ENCODE data around the gene ST7.

Gene ST7

DNA sequence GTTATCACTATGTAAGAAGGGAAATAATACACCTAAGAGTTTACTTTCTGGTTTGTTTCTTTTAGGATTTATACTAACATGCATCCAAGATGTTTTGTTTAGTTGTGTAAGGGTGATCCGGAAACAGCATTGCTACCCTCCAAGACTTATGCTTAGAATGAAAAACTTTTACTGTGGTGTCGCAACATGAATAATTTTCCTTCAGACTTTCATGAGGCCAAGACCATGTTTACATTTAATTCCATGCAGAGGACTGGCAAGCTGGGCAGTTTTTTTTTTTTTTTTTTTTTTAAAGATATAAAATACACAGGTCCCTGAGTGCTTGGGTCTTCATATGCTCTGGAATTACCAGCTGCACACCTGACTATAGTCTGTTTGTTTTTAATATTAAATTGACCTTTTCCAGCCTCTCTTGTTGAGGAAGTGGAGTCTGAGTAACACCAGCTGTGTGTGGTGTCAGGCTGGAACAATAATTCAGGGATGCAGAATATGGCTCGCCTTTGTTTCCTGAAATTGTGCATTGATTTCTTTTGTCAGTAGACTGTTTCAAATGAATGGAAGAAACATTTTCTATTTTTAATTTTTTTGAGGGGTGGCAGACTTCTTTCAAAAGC lies 81.7 kb downstream of the ST7 start:
- DNase-seq, result no peak

DNA sequence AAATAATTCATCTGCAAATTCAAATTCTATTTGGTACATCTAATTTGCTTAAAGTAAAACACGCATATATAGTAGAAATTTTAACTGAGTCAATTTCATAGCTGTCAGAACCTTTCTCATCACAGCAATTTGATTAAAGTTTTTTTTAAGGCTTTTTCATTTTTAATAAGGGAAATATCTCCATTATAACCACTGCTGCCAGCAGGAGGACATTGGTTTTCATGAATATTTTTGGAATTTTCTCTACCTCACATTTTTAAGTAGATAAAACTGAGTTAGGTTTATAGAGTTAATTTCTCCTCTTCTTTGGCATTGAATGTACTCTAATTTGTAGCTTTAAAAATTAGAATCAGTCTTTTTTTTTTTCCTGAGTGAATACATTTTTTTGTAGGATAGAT lies 82.2 kb downstream of the ST7 start:
- no peak for DNase-seq

DNA sequence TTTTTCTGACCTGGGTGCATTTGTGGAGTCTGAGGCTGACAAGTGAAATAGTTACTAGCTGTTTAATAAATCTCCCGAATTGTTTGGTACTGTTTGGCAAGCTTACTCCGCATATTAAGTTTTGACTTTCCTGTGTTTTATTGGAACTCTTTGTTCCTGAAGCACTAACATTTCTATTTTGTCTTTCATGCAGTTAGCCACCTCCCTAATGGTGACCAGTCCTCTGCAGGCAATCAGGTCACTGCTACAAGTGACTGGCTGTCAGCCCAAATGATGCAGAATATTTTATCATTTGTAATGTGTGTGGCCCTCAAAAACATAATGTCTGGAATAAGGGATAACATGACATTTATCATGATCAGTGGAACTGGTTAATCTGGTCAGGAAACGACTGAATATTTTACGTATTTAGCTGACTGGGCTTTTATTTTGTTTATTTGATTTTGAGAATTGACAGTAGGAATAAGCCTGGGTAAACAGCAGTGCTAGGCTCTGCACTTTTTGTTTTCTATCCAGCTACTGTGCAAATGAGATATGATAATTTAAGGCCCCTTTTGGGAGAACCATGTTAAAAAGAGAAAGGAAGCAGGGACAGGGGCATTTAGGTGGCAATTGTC lies 82.9 kb downstream of the ST7 start:
- DNase-seq, result peak; percentile 24

DNA sequence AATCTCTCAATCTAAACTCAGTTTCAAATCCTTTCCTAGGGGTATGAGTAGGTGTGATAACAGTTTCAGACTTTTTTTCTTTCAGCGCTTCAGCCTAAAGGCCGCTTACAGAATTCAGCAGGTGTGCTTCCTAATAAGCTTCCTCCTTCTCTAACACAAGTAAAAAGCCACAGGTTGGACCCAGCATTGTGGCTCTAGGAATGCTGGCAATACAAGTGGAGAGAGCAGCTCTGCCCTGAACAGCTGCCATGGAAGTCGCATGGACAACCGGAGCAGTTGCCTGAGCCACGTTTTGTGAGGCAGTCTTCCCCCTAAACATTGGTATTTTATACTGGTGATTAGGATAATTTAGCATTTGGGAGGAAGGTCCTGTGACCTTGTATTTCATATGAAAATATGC lies 83.5 kb downstream of the ST7 start:
- no peak for DNase-seq

DNA sequence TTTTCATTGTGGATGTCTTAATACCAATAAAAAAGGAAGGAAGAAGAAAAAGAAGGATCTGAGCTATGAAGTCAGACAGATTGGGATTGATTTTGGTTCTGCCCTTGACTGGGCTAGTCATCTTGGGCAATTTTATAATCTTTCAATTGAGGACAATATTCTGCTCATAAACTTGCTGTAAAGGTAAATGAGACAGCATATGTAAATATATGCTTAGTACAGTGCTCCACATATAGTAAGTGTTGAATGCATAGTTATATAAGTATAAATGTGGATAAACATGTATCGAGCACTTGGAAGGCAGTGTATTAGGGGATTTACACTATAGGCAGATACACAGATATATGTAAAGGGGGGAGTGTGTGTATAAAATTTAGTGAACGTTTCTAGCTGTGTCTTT lies 85.1 kb downstream of the ST7 start:
- DNase-seq, result no peak

DNA sequence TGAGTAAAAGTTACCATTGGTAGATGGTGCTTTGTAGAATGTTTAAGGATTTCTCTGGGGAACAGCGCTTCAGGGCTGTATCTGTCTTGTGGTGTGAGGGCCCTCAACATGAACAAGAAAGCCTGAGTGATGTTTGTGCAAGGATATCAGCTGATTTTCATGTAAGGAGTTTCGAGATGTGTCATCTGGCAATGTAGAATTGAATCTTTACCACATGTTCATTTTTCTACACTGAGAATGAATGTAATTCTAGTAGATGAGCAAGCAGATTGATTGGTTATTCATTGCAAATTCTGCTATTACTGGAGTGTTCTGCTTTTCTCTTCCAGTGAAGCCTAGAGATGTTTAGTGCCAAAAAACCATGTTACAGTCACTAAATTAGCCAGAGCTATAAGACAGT lies 87.7 kb downstream of the ST7 start:
- DNase-seq, result no peak

DNA sequence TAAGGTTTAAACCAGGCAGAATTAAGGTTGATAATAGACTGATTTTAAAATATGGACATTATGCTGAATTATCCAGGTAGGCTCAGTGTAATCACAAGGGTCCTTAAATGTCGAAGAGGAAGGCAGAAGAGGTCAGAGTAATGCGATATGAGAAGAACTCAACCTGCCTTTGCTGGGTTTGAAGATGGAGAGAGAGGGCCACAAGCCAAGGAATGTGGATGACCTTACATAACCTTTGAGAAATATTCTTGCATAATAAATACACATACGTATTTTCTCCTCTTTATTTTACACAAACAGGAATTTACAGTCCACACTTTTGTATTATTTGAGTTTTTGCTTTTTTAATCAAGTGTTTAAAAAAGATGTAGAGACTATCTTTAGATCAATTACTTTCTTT lies 88.5 kb downstream of the ST7 start:
- no peak for DNase-seq

DNA sequence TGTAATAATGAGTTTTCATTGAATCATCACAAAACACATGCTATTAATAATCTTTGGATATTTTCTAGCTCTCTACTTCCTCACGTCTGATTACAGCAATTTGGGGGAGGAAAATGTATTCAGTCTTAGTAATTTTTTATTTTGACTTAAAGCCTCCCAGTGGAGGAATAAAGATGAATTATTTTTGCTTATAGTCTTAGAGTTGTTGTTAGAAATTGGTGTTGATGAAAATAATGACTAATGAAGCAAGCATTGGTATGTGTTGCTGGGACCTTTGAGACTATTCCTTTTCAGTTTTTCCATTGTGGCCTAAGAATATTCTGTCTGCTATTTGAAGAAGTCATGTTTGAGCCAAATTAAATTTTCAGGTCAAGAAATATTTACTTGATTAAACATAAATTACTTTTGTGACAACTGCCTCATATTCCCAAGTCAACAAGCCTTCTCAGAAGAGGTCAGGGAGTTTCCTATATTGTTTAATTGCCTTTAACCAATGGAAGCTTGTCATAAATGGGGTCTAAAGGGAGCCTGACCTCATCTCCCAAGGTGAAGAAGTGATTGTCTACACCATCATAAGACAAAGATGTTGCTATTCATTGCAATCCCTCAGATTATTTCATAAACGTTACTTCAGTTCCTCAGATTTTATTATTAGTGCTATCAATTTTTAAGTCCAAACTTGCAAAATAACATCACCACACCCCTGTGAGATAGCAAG lies 90.0 kb downstream of the ST7 start:
- no peak for DNase-seq

DNA sequence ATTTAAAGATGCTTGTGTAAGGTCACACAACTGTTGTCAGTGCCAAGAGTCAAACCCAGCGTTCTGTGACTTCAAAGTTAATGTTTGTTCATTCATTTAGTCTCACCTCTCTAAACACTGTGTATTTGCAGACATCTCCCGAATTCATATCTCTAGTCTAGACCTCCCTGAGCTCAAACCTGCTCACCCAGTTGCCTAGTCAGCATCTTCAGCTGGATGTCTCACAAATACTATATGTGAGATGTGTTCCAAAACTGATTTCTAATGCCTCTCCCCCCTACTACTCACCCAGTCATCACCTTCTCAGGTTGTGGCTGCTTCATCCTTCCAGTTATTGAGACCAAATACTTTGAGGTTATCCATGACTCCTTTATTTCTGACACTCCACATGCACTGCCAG lies 91.4 kb downstream of the ST7 start:
- no peak for DNase-seq

DNA sequence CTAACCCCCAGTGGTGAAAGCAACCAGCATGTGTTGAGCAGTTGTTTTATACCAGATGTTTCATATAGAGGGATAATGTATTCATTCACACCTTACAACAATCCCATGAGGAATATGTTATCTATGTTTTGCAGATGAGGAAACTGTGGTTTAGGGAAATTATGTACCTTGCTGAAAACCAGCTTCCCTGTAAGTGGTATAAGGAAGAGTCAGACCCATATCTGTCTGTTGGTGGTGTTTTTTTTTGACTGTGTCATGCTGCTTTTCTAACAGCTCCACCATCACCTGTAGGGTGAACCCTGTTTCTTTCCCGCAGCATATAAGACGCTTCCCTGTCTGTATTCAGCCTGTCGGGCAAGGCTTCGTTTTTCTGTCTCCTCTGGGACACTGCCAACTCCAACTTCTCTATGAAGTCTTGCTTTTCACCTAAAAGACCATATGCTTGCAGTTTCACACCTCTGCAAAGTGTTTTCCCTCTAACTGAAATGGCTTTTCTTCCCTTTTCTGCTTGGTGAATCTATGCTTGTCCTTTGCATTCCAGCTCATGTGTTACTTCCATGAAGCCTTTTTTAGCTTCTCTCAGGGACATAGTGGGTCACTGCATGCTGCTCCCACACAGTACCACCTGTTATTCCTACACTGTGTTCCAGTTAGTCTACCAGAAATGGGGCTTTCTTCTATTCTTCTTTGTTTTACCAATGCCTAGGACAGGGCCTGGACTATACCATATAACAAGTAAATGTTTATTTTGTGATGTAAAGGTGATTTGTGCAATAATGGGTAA lies 92.8 kb downstream of the ST7 start:
- DNase-seq, result no peak

DNA sequence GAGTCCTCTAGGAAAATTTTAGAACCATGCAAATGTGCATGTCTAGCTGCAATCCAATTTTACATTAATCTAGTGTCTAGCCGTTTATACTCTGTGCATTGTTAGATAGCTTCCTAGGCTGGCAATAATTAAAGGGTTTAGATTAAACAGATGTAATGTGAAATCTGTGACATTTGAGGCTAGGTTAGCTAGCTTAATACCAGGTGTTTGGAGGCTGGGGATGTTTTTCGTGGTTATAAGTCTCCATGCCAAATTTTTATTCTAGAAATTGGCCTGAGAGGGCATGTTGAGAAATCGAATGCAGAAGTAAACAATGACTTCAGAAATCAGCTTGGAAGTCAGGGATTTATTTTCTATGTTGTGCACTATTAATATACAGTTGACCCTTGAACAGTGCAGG lies 94.2 kb downstream of the ST7 start:
- no peak for DNase-seq

DNA sequence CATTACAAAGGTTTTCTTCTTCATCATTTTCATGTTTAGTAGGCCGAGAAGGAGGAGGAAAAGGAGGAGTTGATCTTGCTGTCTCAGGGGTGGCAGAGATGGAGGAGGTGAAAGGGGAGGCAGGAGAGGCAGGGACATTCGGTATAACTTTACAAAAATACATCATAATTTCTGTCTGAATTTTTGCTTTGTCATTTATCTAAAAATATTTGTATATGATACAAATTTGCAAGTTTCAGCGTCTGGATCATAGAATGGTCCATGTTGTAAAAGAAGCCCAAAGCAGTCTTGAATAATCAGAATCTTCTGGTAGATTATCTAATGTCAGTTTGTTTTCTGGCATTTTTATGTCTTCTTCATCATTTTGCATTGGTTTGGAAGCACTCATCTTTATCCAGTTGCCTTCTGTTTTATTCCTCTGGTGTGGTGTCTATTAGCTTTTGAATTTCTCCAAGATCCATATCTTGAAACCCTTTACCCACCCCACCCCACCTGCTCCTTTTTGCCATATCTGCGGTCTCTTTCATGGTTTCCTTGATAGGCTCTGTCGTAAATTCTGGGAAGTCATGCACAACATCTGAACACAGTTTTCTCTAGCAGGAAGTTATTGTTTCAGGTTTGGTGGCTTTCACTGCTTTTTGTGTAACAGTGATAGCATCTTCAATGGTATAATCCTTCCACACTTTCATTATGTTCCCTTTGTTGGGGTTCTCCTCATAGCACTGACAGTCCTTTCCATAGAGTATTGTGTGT lies 95.0 kb downstream of the ST7 start:
- peak; percentile 67 for DNase-seq

DNA sequence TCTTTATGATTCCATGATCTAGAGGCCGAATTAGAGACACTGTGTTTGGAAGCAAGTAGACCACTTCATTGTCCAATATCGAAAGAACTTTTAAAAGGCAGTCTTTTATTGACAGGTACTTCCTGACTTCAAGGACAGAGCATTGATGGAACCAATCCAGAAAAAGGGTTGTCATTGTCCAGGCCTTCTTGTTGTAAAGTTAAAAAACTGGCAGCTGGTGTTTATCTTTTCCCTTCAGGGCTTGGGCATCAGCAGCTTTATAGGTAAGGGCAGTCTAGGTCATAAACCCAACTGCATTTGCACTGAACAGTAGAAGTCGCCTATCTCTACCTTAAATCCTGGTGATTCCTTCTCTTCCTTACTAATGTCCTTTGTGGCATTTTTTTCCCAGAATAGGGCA lies 95.6 kb downstream of the ST7 start:
- peak; percentile 38 for DNase-seq

DNA sequence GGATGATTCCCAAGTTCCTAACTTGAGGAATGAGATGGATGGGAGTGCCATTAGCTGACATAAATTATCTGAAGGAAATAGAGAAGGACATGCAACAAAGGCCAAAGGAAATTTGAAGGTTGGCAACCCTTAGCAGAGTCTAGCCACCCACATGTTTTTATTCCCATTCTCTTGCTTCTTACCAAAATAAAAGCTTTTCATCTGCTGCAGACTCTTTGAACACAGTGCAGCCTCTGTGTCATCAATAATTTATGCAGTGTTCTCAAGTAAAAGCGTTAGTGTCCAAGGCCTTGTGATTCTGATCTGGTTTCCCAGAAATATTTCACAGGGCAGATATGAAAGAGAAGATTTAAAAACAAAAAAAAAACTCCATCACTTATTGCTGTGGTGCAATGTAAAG lies 98.5 kb downstream of the ST7 start:
- no peak for DNase-seq

DNA sequence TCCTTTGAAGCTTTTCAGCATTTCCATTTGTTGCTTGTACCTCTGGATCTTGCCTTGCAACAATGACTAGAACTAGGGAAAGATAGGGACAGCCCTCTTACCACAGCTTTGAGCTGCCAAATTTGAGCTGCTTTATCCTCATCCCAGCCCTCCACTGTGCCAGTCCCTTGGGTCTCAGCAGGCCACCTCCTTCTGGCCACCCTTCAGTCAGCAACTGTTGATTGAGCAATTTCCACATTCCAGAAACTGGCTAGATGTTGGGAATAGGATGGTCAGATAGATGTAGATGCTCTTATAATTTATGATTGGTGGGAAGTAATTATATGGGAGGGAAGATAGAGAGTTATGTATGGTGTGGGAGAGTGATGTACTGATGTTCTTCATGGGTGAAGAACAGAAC lies 100.1 kb downstream of the ST7 start:
- no peak for DNase-seq

DNA sequence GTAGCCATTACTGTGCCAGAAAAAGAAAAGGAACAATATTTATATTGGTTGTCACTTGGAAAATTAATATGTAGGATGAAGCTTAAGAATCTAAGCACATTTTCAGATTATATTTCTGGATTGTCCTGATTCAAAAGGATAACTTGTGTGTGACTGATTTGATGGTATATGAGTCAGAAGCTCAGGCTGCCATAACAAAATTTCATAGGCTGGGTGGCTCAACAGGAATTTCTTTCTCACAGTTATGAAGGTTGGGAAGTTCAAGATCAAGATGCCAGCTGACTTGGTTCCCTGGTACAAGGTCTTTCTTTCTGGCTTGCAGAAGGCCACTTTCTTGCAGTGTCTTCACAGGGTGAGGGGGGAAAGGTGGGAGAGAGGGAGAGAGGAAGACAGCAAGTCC lies 108.5 kb downstream of the ST7 start:
- no peak for DNase-seq

DNA sequence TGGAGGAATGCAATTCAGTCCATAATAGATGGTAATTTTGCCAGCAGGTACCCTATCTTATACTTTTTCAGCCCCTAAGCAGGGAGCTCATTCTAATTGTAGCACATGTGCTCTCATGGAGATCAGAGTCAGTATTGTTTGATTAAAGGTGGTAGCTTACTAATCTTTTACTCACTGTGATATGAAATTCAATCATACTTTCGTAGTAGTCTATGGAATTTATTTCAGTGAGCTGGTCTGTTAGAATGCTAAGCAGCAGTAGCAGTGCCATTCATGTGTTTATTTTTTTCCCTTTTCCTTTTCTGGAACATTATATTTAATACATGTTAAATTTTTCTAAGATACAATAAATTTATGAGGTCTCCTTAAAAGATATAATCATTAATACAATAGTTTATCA lies 109.0 kb downstream of the ST7 start:
- no peak for DNase-seq

DNA sequence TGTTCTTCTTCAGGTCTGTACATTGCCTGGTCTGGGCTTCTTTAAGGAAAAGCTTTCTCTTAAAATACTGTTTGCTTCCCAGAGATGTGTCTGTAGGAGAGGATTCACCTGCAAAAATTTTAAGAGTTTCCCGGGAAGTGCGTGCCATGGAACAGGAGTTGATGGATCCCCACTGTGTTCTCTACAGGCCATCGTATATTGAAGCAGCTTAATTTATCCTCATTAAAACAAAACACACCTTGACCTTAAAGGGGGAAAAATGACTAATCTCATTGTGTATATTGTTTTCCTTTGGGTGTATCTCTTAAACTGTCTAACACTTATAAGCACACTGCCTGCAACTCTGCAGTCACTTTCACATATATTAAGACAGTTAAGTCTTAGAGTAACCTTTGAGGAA lies 111.4 kb downstream of the ST7 start:
- no peak for DNase-seq

DNA sequence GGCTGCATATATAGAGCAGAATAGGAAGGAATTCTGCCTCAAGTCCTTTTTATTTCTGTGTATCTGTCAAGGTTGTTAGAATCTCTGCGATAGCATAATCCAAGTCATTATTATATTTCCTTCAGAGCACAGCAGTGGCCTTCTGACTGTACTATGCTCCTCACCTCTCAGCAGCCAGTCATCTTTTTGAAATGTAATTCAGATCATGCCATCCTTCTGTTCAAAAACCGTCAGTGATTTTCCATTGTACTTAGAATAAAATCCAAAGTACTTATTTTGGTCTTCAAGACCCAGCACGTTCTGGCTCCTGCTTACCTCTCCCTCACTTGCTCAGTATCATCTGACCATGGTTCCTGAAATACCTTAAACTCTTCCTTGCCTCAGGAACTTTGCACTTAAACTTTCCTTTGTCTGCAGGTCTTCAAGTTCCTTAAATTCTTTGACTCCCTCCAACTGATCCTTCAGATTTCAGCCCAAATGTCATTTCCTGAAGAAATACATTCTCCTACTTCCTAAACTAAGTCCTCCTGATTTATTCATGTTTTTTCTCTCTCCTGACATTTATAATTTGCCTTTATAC lies 112.4 kb downstream of the ST7 start:
- DNase-seq, result no peak

DNA sequence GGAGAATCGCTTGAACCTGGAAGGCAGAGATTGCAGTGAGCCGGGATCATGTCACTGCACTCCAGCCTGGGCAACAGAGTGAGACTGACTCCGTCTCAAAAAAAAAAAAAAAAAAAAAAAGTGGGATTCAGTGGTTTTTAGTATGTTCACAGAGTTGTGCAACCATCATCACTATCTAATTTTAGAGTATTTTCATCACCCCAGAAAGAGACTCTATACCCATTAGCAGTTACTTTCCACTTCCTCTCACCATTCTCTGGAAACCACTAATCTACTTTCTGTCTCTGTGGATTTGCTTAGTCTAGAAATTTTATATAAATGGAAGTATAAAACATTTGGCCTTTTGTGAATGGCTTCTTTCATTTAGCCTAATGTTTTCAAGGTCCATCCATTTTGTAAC lies 113.4 kb downstream of the ST7 start:
- DNase-seq, result peak; percentile 42

DNA sequence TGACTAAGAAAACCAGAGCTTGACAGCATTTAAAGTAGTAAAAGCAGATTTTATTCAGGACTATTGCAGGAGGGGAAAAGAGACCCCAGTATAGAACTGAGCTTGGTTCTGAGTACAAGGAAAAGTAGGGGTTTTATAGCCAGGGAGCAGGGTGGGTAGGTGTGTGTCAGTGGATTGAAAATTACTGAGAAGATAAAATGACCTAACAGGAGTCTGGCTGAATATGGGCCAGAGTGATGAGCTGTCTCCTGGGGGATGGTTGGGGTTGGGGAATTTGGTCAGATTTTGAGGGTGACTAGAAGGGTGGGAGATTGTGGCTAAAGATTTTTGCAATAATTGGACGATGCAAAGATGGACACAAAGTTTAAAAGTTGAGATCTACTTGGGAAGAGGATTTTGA lies 114.0 kb downstream of the ST7 start:
- DNase-seq, result no peak

DNA sequence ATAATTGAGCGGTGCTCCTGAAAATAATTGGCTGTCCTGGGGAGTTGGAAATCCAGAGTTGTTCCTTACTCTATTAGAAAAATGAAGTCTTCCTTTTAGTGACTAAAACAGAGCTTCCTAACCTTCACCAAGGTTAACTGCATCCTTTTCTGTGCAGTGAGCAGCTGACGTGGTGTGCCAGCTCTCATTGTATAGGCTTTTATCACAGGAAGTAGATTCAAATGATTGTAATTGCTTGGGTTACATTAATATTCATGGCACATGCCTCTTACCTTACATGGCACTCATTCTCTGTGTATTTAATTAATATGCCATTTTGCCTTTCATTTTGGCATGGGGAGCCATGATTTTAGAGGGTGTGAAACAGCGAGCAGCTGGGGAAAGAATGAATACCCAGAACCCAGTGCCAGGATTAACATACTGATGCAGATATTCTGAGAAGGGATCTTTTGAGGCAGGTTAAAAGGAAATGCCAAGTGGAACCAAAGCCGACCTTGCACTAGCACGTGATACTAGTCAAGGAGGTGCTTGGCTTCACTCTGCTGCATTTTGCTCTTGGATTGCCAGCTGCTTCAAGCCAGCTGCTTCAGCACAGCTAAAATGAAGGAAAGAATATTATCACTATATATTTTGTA lies 115.3 kb downstream of the ST7 start:
- DNase-seq, result no peak

Data from hematopoietic multipotent progenitor cell treated with erythropoietin and hydrocortisone succinate and interleukin-3 and kit ligand, for 6 days (in vitro differentiated cells).